SU-DHL-6 (cell line): ENCODE measurements around the gene TXNL1.

Source experiments
- H2AFZ ChIP-seq: fragments of 200-600 bp; sonication (generic); 2 replicates; pipeline ENCODE4 v1.6.1; 2014; ENCODE audit warnings: low read depth, mild to moderate bottlenecking, moderate library complexity, mixed read lengths, antibody characterized with exemption, low read length; ENCODE audit not compliant: severe bottlenecking
- H3F3A ChIP-seq: fragments of 200-600 bp; shearing (Covaris generic); 2 replicates; pipeline ENCODE4 v1.6.0; 2016; ENCODE audit warnings: antibody characterized with exemption, mild to moderate bottlenecking; ENCODE audit not compliant: insufficient read depth
- H3K27ac ChIP-seq: fragments of 200-600 bp; sonication (generic); 2 replicates; pipeline ENCODE4 v1.5.1; 2016; ENCODE audit warnings: low read depth, mild to moderate bottlenecking, low read length, moderate library complexity, mixed read lengths
- H3K27me3 ChIP-seq: fragments of 200-600 bp; sonication (generic), shearing (Covaris generic); 2 replicates; pipeline ENCODE4 v1.6.0; 2014; ENCODE audit warnings: mild to moderate bottlenecking, low read length
- H3K36me3 ChIP-seq: fragments of 200-600 bp; sonication (generic); 2 replicates; pipeline ENCODE4 v1.6.1; 2014; ENCODE audit warnings: mild to moderate bottlenecking, low read length, mixed read lengths
- H3K4me2 ChIP-seq: fragments of 300-600, 200-600 bp; shearing (Covaris generic), sonication (generic); 2 replicates; pipeline ENCODE4 v1.6.0; 2014; ENCODE audit warnings: low read length, low read depth, mild to moderate bottlenecking; ENCODE audit not compliant: poor library complexity, severe bottlenecking
- H3K4me3 ChIP-seq: fragments of 200-600 bp; sonication (generic); 2 replicates; pipeline ENCODE4 v1.5.1; 2014; ENCODE audit warnings: antibody characterized with exemption, low read length, mild to moderate bottlenecking, mixed read lengths; ENCODE audit not compliant: insufficient read depth, poor library complexity, severe bottlenecking
- H3K79me2 ChIP-seq: fragments of 200-600 bp; sonication (generic); 2 replicates; pipeline ENCODE4 v1.6.1; 2014; ENCODE audit warnings: mild to moderate bottlenecking, low read length, moderate library complexity; ENCODE audit not compliant: insufficient read depth
- H3K9ac ChIP-seq: fragments of 200-600 bp; sonication (generic); 2 replicates; pipeline ENCODE4 v1.7.0; 2014; ENCODE audit warnings: mild to moderate bottlenecking, low read length
- H3K9me2 ChIP-seq: fragments of 200-600 bp; sonication (generic); replicated peaks from 2 replicates; pipeline ENCODE4 v1.6.1; 2014; ENCODE audit warnings: low read length; ENCODE audit not compliant: insufficient read depth
- H3K9me3 ChIP-seq: fragments of 200-600 bp; sonication (generic); 2 replicates; pipeline ENCODE4 v1.6.1; 2014; ENCODE audit warnings: low read length, mixed read lengths; ENCODE audit not compliant: insufficient read depth
- H4K20me1 ChIP-seq: fragments of 200-600 bp; sonication (generic); 2 replicates; pipeline ENCODE4 v1.6.1; 2014; ENCODE audit warnings: low read depth, mild to moderate bottlenecking, antibody characterized with exemption, low read length, moderate library complexity, mixed read lengths
- CTCF ChIP-seq: fragments of 200-600 bp; sonication (generic); IDR thresholded peaks from one replicate; pipeline ENCODE4 v1.5.1; 2017; ENCODE audit warnings: antibody characterized with exemption, mild to moderate bottlenecking, low read length, moderate library complexity; ENCODE audit not compliant: insufficient read depth, poor library complexity, severe bottlenecking
- EZH2phosphoT487 ChIP-seq: fragments of 200-600 bp; sonication (generic), shearing (Covaris generic); conservative IDR thresholded peaks from 2 replicates; pipeline ENCODE4 v1.6.1; 2018; ENCODE audit warnings: mild to moderate bottlenecking, antibody characterized with exemption, low read length, moderate library complexity, mixed read lengths

Gene TXNL1

GRCh38 chr18:56568986-56569385 is 69.4 kb downstream of the TXNL1 start:
- Histone ChIP-seq H3K27ac (no peak overlapping the region), H3K9me2 (no peaks in the 10 kb centered on the region), H3K4me2 (no peak overlapping the region), H3K4me3 (no peak overlapping the region), H3K9ac (no peak overlapping the region), H3K36me3 (no peaks in the 10 kb centered on the region), H3K9me3 (no peaks in the 10 kb centered on the region), H3K27me3 (no peaks in the 10 kb centered on the region; the same call in 1 of the 2 replicates), H4K20me1 (no peaks in the 10 kb centered on the region), H2AFZ (no peak overlapping the region), H3K79me2 (no peaks in the 10 kb centered on the region), H3F3A (no peaks in the 10 kb centered on the region)
- TF ChIP-seq CTCF (no peak), EZH2phosphoT487 (no peak)

GRCh38 chr18:56565551-56566345 is 72.6 kb downstream of the TXNL1 start:
- Histone ChIP-seq H2AFZ (no peak overlapping the region), H3K9me3 (no peaks in the 10 kb centered on the region), H3K9ac (no peak overlapping the region), H3K27ac (no peak overlapping the region), H3K27me3 (no peaks in the 10 kb centered on the region; the same call in 1 of the 2 replicates), H3F3A (no peaks in the 10 kb centered on the region), H3K79me2 (no peaks in the 10 kb centered on the region), H3K36me3 (no peaks in the 10 kb centered on the region), H4K20me1 (no peaks in the 10 kb centered on the region), H3K9me2 (no peaks in the 10 kb centered on the region), H3K4me3 (no peak overlapping the region), H3K4me2 (no peak overlapping the region)
- TF ChIP-seq EZH2phosphoT487 (no peak), CTCF (no peak)

GRCh38 chr18:56565046-56565445 is 73.3 kb downstream of the TXNL1 start:
- Histone ChIP-seq H2AFZ (no peak overlapping the region), H3K27me3 (no peaks in the 10 kb centered on the region; the same call in 1 of the 2 replicates), H3K4me3 (no peak overlapping the region), H3F3A (no peaks in the 10 kb centered on the region), H3K9me3 (no peaks in the 10 kb centered on the region), H3K9me2 (no peaks in the 10 kb centered on the region), H3K27ac (no peak overlapping the region), H3K4me2 (no peak overlapping the region), H3K79me2 (no peaks in the 10 kb centered on the region), H3K36me3 (no peaks in the 10 kb centered on the region), H4K20me1 (no peaks in the 10 kb centered on the region), H3K9ac (no peak overlapping the region)
- no peak for TF ChIP-seq CTCF
